HG03575 (cell line): ENCODE results near the gene ASB8.
"Not testable (repeated sequence)": the region's sequence is repeated elsewhere in the genome, so short reads cannot be mapped to it uniquely, and the experiment has no call there.

ENCODE experiments used
- ATAC-seq: cut with Tn5 transposase; IDR thresholded peaks from one replicate; pipeline ENCODE4 v1.9.1; 2021; ENCODE audit not compliant: unreplicated experiment, insufficient number of reproducible peaks, low FRiP score; ENCODE audit errors: extremely low read depth

Gene ASB8

GRCh38 chr12:48183876-48184548, 26.7 kb upstream of the ASB8 start:
- ATAC-seq: no peak

- ATAC-seq: no peak
Observed at GRCh38 chr12:48183091-48183875, 26.0 kb upstream of the ASB8 start, which contains the start of gene CCDC184. CCDC184 (plus strand) TSS chr12:48183644; CDS start chr12:48184123, 479 bp downstream.

GRCh38 chr12:48182631-48183030, 25.3 kb upstream of the ASB8 start:
- no peak for ATAC-seq

GRCh38 chr12:48180857-48181495, 23.7 kb upstream of the ASB8 start:
- ATAC-seq: no peak

- ATAC-seq: no peak
Observed at GRCh38 chr12:48180424-48180823, 23.1 kb upstream of the ASB8 start.

GRCh38 chr12:48179466-48179865, 22.2 kb upstream of the ASB8 start:
- no peak for ATAC-seq

GRCh38 chr12:48177982-48178381, 20.7 kb upstream of the ASB8 start:
- ATAC-seq: no peak

- ATAC-seq: no peak
Observed at GRCh38 chr12:48176417-48176751, 19.1 kb upstream of the ASB8 start.

- ATAC-seq: no peak
Observed at GRCh38 chr12:48175613-48176416, 18.5 kb upstream of the ASB8 start.

- no peak for ATAC-seq
Observed at GRCh38 chr12:48169011-48169410, 11.7 kb upstream of the ASB8 start.

- ATAC-seq: no peak
Observed at GRCh38 chr12:48165089-48165981, 8.0 kb upstream of the ASB8 start.

- ATAC-seq: no peak
Observed at GRCh38 chr12:48164451-48164850, 7.1 kb upstream of the ASB8 start.

- no peak for ATAC-seq
Observed at GRCh38 chr12:48163150-48163747, 5.9 kb upstream of the ASB8 start.

GRCh38 chr12:48160807-48161206, 3.5 kb upstream of the ASB8 start:
- ATAC-seq: no peak

GRCh38 chr12:48160046-48160445, 2.7 kb upstream of the ASB8 start:
- ATAC-seq: no peak

- ATAC-seq: peak; percentile 10
Observed at GRCh38 chr12:48157889-48158370, 615 bp upstream of the ASB8 start.

GRCh38 chr12:48156652-48157017, 680 bp downstream of the ASB8 start:
- ATAC-seq: no peak

GRCh38 chr12:48155786-48156185, 1.5 kb downstream of the ASB8 start:
- ATAC-seq: not testable (repeated sequence)
